ENCODE data around the gene FAM240A.

The FAM240A gene

GRCh38 chr3:46662771-46663551 is 50.6 kb downstream of the FAM240A start:
- DNase-seq (ENCODE audit: low read depth), result no peak

DNA sequence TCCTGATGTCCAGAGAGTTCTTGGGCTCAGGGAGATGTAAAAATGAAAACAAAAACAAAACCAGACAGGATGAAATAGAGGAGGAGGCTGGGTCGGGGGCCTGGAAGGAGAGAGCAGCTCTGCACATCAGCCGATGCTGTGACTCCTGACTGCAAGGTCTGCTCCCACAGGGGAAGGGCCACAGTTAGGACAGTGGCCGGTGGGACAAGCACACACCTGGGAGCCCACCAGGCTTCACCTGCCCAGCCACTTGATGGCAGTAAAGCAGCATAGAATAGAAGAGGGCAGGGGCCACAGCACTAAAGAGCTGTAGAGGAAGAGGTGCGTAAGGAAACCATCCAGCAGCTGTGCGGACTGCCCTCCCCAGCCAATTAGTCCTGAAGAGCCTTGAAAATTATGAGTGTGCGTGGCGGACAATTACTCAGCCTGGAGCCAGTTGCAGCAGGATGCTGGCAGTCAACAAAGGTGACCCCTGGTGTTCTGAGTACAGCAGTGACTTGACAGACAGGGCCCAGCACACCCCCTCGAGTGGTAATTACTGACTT is 51.3 kb downstream of the FAM240A start:
- DNase-seq (ENCODE audit: low read depth), result no peak

GRCh38 chr3:46664188-46664970 is 52.1 kb downstream of the FAM240A start:
- DNase-seq (ENCODE audit: low read depth), result no peak

GRCh38 chr3:46664971-46665762 is 52.8 kb downstream of the FAM240A start:
- DNase-seq (ENCODE audit: low read depth), result no peak

- DNase-seq (ENCODE audit: low read depth), result no peak
These were observed 53.6 kb downstream of the FAM240A start for GRCh38 chr3:46665763-46666452.

GRCh38 chr3:46666453-46666845 is 54.1 kb downstream of the FAM240A start:
- DNase-seq (ENCODE audit: low read depth), result no peak

DNA sequence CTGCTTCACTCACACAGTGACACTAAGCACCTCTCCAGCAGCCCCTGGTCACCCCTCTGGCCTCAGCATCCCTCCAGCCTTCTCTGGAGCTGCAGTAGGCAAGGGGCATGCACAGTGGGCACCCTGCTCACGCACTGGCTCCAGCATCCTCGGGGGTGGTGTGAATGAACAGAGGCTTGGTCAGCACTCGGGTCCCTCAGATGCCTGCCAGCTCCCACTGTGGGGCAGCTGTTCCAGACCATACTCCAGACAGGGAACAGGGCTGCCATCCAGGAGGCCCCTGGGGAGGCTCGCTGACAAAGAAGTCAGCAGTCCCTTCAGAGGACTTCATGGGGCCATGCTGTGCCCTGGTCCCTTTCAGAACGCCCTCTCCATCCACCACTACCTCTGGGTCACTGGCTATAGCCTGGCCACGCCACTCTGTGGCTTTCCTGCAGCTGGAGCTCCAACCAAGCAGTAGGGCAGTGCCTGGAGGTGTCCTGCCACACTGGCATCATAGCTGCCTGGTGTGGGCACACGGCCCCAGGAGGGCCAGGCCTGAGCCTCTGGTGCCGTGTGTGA is 54.8 kb downstream of the FAM240A start:
- no peak for DNase-seq (ENCODE audit: low read depth)

DNA sequence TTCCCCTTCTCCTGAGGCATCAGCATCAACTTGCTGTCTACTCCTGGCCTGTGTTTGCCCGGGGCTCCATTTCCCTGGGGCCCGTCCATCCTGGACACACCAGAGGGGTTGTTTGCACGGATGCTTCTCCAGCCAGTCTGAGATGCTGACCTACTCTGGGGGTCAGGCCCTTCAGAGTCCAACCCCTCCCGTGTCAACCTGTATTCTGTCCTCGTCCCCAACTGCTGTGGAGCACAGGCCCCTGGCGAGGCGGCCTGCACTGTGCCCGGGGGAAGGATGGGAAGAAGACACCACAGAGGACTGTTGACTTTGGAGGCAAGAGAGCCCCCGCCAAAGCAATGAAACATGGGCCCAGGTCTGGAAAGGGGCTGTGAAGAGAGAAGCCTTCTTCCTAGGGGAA is 55.3 kb downstream of the FAM240A start:
- DNase-seq (ENCODE audit: low read depth), result no peak

GRCh38 chr3:46668116-46668515 is 55.8 kb downstream of the FAM240A start:
- DNase-seq (ENCODE audit: low read depth), result no peak

- DNase-seq (ENCODE audit: low read depth), result no peak
These were observed 56.3 kb downstream of the FAM240A start for GRCh38 chr3:46668591-46668990.

GRCh38 chr3:46669191-46669999 is 57.1 kb downstream of the FAM240A start:
- DNase-seq (ENCODE audit: low read depth), result no peak

- no peak for DNase-seq (ENCODE audit: low read depth)
These were observed 57.9 kb downstream of the FAM240A start for GRCh38 chr3:46670000-46670890.

GRCh38 chr3:46670891-46671427 is 58.6 kb downstream of the FAM240A start:
- no peak for DNase-seq (ENCODE audit: low read depth)

- DNase-seq (ENCODE audit: low read depth), result no peak
These were observed 59.4 kb downstream of the FAM240A start for GRCh38 chr3:46671541-46672348.

GRCh38 chr3:46672349-46672695 is 60.0 kb downstream of the FAM240A start:
- no peak for DNase-seq (ENCODE audit: low read depth)

GRCh38 chr3:46673151-46674030 is 61.1 kb downstream of the FAM240A start:
- no peak for DNase-seq (ENCODE audit: low read depth)
